Muscle of leg (tissue), 11 donors: Measurements from ENCODE around the gene ITPR1. TPM values are rescaled to one million over a fixed set of nuclear protein-coding genes. Genes with fewer than 3 reads are reported as not detected.
"Not testable (repeated sequence)": the region's sequence is repeated elsewhere in the genome, so short reads cannot be mapped to it uniquely, and the experiment has no call there.

ENCODE experiments used
- DNase-seq: peaks from one replicate; pipeline ENCODE4 v3.0.0; 2013
- H3K27ac ChIP-seq: one replicate; pipeline ENCODE4 v1.5.1; 2013; ENCODE audit warnings: mild to moderate bottlenecking, low read length, control low read depth
- H3K27me3 ChIP-seq: one replicate; pipeline ENCODE4 v1.6.1; 2013; ENCODE audit warnings: low read length; ENCODE audit not compliant: control insufficient read depth, insufficient read depth
- H3K36me3 ChIP-seq: one replicate; pipeline ENCODE4 v1.6.1; 2013; ENCODE audit warnings: low read length; ENCODE audit not compliant: control insufficient read depth, insufficient read depth
- H3K4me1 ChIP-seq: one replicate; pipeline ENCODE4 v1.6.1; 2013; ENCODE audit warnings: low read length; ENCODE audit not compliant: control insufficient read depth, insufficient read depth
- H3K4me3 ChIP-seq: one replicate; pipeline ENCODE4 v1.5.1; 2013; ENCODE audit warnings: low read length, control low read depth
- H3K9me3 ChIP-seq: replicated peaks from 2 replicates; pipeline ENCODE4 v1.6.1; 2013; ENCODE audit warnings: low read depth, low read length; ENCODE audit not compliant: control insufficient read depth
- WGBS: methylation state at CpG from one replicate; pipeline ENCODE4 v1.1.5; 2013; ENCODE audit warnings: missing lambda C conversion rate; ENCODE audit not compliant: insufficient coverage; 5-methylcytosine and 5-hydroxymethylcytosine counted together
- polyA plus RNA-seq, 8 donors: library from polyadenylated mRNA; unstranded; fragments of 120-200 nt; gene quantifications; one replicate each; pipeline versions ENCODE4 v1.2.1 to v1.2.3, GENCODE V29; 2013; ENCODE audit warnings: inconsistent platforms in 1 of 8, low replicate concordance in 1 of 8; ENCODE audit not compliant: insufficient read length in 8 of 8, insufficient read depth in 1 of 8
- total RNA-seq: library from RNA; stranded (reverse); fragments of 120-200 nt; gene quantifications from one replicate; pipeline ENCODE4 v1.2.4, GENCODE V29; 2013

The ITPR1 gene
- total and polyA plus RNA-seq, 9 donors: 15.4 to 34.4 (median 20.5) TPM

DNA sequence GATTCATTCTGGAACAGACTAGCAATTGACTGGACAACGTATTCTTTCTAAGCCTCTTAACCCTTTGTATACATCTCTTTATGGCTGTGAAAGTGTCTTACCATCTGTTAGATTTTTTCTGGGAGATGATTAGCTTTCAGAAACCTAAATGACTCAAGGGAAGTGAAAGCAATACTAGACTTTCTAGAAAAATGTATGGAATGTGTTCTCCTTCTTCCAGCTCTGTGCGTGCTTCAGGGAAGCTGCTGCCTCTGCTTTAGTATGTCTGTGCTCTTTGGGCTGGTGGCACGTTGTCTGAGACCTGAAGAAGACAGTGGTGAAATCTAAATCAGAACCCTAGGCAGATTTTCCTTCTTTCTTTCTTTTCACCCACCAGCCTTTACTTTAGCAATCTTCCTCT is 89.5 kb downstream of the ITPR1 start:
- Histone ChIP-seq H3K27me3 (no peaks in the 10 kb centered on the region), H3K9me3 (no peaks in the 10 kb centered on the region), H3K4me3 (no peak overlapping the region), H3K27ac (peak overlapping the region; percentile 88), H3K4me1 (peaks cover 16% of the 10 kb centered on the region), H3K36me3 (no peaks in the 10 kb centered on the region)
- no CpG with 5 or more reads among the region's 3 CpGs for WGBS
- DNase-seq: peak; percentile 64

DNA sequence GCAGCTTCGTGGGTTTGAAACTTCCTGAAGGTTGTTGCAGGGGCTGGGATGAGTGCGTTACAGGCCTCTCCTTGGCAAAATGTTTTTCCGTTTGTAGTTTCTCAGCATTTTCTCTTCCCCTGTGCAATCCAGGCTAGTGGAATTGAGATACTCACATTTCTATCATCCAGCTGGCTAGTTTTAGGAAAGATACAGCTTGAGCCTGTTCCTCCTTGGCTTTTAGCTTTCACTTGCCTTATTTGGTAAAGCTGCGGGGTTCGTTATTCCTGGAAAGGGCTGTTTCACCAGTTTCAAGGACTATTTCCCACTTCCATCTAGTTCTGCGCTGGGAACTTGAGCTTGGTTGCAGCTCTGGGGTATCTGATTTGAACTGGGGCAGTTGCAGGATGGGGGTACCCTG is 90.3 kb downstream of the ITPR1 start:
- peak; percentile 93 for DNase-seq
- Histone ChIP-seq H3K4me1 (peaks cover 16% of the 10 kb centered on the region), H3K4me3 (no peak overlapping the region), H3K27ac (peak overlapping the region; percentile 88), H3K36me3 (no peaks in the 10 kb centered on the region), H3K27me3 (no peaks in the 10 kb centered on the region), H3K9me3 (no peaks in the 10 kb centered on the region)
- no CpG with 5 or more reads among the region's 6 CpGs for WGBS

DNA sequence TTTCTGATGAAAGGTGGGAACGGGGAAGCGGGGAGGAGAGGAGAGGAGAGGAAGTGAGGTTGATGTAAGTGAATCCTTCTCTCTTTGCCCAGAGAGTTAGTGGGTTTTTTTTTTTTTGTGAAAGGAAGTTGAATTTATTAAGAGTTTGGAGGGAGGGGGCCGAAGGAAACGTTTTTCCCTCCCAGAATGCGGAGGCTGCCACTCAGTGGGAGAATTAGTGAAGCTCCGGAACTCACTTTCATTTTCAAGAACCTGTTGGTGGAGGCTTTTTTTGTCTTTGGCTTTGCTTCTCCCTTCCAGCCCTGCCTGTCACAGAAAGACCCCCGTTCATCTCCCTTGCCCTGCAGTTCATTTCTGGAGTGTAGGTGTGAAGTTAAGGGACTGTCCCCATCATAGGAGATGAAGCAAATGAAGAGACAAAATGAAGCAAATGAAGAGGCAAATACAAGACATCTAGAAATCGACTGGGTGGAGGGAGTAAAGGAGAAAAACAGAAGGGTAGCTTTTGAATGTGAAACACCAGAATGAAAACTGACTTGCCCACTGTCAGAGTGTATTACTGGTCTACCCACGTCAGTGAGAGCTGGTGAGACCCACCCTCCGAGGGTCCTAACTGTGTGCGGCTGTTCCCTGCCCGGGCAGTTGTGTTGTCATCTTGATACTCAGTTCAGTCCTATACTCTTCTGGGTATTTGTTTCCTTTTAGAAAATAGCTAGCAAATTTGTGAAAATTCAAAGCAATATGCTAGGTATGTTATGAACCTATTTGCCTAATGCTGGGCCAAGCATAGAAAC is 91.5 kb downstream of the ITPR1 start:
- Histone ChIP-seq H3K9me3 (no peaks in the 10 kb centered on the region), H3K27ac (peak overlapping the region; percentile 88), H3K4me1 (peaks cover 16% of the 10 kb centered on the region), H3K36me3 (no peaks in the 10 kb centered on the region), H3K27me3 (no peaks in the 10 kb centered on the region), H3K4me3 (no peak overlapping the region)
- 36% methylated on average over 3 of the region's 12 CpGs for whole genome bisulfite sequencing
- peak; percentile 91 for DNase-seq

DNA sequence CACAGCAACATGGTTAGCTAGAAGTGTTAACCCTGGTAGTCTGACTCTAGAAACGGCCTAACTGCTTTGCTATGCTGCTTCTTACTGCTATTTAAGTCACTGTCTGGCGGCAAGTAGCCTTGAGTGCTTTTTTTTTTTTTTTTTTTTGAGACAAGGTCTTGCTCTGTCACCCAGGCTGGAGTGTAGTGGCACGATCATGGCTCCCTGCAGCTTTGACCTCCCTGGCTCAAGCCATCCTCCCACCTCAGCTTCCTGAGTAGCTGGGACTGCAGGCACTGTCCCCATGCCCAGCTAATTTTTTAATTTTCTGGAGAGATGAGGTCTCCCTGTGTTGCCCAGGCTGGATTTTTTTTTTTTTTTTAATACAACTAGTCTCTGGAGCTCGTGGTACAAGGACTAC is 93.2 kb downstream of the ITPR1 start:
- Histone ChIP-seq H3K27me3 (no peaks in the 10 kb centered on the region), H3K9me3 (no peaks in the 10 kb centered on the region), H3K4me3 (no peak overlapping the region), H3K36me3 (no peaks in the 10 kb centered on the region), H3K27ac (no peak overlapping the region), H3K4me1 (peaks cover 12% of the 10 kb centered on the region)
- 80% methylated on average over 1 of the region's 4 CpGs for WGBS
- no peak for DNase-seq

DNA sequence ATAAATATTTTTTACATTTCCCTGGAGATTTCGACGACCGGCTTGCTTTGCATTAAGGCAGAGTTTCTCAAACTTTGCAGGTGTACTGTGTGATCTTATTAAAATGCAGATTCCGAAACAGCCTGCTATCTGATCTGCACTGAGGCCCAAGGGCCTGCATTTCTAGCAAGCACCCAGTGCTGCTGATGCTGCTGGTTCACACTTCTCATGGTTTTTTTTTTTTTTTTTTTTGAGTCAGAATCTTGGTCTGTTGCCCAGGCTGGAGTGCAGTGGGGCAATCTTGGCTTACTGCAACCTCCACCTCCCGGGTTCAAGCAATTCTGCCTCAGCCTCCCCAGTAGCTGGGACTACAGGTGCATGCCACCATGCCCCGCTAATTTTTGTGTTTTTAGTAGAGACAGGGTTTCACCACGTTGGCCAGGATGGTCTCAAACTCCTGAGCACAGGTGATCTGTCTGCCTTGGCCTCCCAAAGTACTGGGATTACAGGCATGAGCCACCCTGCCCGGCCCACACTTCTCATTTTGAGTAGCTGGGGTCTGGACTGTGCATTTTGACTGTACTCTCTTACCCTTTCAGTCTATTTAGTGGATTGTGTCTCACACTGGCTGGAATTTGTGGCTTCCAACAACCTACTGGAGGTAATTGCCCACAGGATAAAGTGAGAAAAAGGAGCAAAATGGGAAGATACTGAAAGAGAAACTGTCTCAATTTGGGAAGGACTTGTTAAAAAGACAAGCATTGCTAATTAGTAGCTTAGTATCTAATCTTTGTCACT is 94.1 kb downstream of the ITPR1 start:
- WGBS: 90% methylated on average over 2 of the region's 8 CpGs
- H3K4me1 ChIP-seq: peaks cover 8% of the 10 kb centered on the region

DNA sequence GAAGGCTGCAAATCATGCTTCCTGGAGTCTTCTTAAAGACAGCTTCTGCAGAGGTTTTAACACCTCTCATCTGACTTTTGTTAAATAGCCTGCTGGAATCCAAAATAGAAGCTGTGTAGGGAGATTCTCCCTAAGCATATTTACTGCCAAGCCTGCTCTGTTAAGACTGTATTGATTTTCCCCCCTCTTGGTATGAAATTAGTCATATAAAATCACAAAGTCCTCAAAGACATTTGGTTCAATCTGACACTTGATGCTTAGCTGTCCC is 94.6 kb downstream of the ITPR1 start:
- no peak overlapping the region for H3K4me3 ChIP-seq
- H3K36me3 ChIP-seq: no peaks in the 10 kb centered on the region
- no peak for DNase-seq
- H3K27me3 ChIP-seq: no peaks in the 10 kb centered on the region
- no peak overlapping the region for H3K27ac ChIP-seq
- no peaks in the 10 kb centered on the region for H3K9me3 ChIP-seq
- H3K4me1 ChIP-seq: peaks cover 7% of the 10 kb centered on the region

More for the DNA sequence above, 94.1 kb downstream of the ITPR1 start:
- DNase-seq: no peak
- H3K27ac ChIP-seq: no peak overlapping the region
- H3K27me3 ChIP-seq: no peaks in the 10 kb centered on the region
- H3K4me3 ChIP-seq: no peak overlapping the region
- no peaks in the 10 kb centered on the region for H3K36me3 ChIP-seq
- H3K9me3 ChIP-seq: no peaks in the 10 kb centered on the region

DNA sequence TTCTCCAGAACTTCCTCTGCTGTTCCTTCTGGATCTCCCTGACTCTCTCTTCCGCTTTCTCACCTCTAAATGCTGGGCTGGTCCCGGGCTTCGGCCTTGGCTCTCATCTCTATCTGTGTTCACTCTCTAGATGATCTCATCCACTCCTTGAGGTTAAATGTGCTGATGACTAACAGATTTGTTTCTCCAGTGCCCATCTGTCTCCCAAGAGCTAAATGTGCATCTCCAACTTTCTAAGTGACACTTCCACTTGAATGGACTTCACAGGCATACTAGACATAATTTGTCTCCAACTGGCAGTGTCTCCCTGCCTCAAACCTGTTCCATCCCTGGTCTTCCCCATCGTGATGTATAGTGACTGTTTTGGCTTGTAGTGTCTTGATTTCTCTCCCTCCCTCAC is 95.3 kb downstream of the ITPR1 start:
- 10% methylated on average over 2 of the region's 4 CpGs for WGBS
- DNase-seq: peak; percentile 54
- H3K9me3 ChIP-seq: no peaks in the 10 kb centered on the region
- H3K27ac ChIP-seq: peak overlapping the region; percentile 2
- H3K27me3 ChIP-seq: no peaks in the 10 kb centered on the region
- H3K36me3 ChIP-seq: no peaks in the 10 kb centered on the region
- H3K4me3 ChIP-seq: no peak overlapping the region
- peaks cover 6% of the 10 kb centered on the region for H3K4me1 ChIP-seq

DNA sequence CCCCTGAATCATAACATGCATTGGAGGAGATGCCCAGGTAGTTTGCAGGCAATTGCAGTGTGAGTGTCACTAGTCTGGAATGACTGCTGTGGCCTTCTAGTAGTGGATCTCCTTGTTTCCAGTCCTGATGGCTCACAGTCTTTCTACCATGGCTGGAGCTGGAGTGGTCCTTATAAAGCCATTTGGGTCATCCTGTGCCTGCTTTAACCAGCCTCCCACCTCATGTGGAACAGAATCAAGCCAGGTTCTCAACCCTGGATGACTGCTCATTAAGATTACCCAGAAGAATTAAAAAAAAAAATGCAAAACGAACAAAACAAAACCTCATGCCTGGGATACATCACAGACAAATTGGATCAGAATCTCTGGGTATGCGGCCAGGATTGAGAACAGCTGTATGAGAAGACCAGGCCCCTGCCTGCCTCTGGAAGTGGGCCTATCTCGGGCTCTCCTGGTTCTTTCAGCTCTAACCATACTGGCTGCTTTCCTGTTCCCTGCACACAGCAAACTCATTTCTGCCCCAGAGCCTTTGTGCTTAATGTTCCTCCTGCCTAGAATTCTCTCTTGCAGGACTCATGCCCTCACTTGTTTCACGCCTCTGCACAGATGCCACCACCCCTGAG is 96.4 kb downstream of the ITPR1 start:
- DNase-seq: no peak
- no peaks in the 10 kb centered on the region for H3K9me3 ChIP-seq
- H3K4me1 ChIP-seq: peaks cover 1% of the 10 kb centered on the region
- no peaks in the 10 kb centered on the region for H3K36me3 ChIP-seq
- H3K27me3 ChIP-seq: no peaks in the 10 kb centered on the region
- no peak overlapping the region for H3K4me3 ChIP-seq
- WGBS: 75% methylated on average over 3 of the region's 4 CpGs
- H3K27ac ChIP-seq: no peak overlapping the region

DNA sequence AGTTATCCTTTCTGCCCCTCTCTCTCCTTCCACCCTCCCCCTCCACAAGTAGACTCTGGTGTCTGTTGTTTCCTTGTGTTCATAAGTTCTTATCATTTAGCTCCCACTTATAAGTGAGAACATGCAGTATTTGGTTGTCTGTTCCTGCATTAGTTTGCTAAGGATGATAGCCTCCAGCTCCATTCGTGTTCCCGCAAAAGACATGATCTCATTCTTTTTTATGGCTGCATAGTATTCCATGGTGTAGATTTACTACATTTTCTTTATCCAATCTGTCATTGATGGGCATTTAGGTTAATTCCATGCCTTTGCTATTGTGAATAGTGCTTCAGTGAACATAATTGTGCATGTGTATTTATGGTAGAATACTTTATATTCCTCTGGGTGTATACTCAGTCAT is 97.7 kb downstream of the ITPR1 start:
- not testable (repeated sequence) for H3K9me3 ChIP-seq, H3K4me1 ChIP-seq, H3K27me3 ChIP-seq, DNase-seq, H3K27ac ChIP-seq, H3K36me3 ChIP-seq, H3K4me3 ChIP-seq
- no CpG with 5 or more reads among the region's 2 CpGs for WGBS

DNA sequence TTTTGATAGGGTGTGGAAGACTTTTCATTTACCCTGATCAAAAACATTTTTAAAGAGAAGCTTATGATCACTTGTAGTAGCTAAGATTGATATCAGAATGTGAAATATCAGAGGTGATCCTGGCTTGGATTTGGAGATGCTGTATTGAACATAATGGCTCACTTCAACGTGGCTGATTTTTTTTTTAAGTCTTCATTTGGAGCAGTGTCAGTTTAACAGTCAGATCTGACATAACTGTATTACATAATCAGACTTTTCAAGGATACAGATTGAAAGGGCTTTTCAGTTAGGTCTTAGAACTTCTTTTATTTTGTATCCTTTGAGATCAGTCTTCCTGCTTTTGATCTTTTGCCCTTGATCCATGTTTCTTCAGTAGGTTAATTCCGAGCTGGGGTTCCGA is 98.5 kb downstream of the ITPR1 start:
- H3K4me3 ChIP-seq: no peak overlapping the region
- no peak for DNase-seq
- no peaks in the 10 kb centered on the region for H3K4me1 ChIP-seq
- 100% methylated on average over 1 of the region's 3 CpGs for WGBS
- no peaks in the 10 kb centered on the region for H3K36me3 ChIP-seq
- H3K27me3 ChIP-seq: no peaks in the 10 kb centered on the region
- H3K27ac ChIP-seq: no peak overlapping the region
- no peaks in the 10 kb centered on the region for H3K9me3 ChIP-seq
